IPS-NIHi11 (cell line): ENCODE data around the gene LRRC61.

ENCODE experiments used
- DNase-seq: peaks from one replicate; pipeline ENCODE4 v3.0.0; 2012; ENCODE audit warnings: mixed read lengths, low spot score

LRRC61 gene

DNA sequence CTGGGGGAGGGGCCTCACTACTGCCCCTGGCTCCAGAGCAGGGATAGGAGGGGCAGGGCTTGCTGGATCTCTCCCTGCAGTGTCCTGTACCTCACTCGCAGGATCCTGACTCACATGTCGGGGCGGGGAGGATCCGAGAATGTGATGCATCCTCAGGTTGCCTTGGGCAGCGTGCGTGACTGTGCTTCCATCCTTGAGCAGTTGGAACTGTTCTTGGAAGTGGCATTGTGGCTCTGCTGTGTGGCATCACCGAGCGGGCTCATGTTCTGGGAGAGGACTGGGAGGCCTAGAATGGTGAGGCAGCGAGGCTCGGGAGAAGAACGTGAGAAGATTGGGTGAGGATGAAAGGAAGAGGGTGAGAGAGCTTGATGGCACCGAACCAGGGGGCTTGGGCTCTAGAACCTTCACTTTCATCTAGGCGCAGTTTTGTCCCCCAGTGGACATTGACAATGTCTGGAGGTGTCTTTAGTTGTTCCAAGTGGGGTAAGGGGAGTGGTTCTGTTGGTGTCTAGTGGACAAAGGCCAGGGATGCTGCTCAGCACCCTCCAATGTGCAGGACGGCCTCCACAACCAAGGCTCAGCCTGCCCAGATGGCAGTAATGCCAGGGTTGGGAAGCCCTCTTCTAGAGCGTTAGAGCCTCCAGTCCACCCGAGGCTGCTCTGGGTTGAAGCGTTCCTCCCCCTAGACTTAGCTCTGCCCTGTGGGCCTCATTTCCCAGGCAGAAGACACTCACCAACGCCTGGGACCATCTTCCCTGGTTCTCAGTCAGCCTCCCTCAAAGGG lies 9.9 kb downstream of the LRRC61 start:
- no peak for DNase-seq

DNA sequence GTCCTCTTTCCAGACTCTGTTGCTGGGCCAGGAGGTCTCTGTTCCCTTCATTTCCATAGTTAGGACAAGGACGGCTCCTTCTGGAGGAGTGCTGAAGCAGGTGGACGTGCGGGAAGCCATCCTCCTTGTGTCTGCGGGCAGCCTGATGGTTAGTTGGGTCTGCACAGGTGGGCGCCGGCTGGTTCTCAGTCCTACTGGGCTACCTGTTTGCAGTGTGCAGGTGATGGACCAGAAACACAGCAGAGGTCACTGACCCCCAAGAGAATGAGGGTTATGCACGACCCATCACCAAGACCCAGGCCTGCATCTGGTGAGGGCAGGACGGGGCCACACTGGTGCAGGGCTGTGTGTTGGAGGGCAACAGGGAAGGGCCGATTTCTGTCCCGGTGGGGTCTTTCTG lies 10.5 kb downstream of the LRRC61 start:
- no peak for DNase-seq

DNA sequence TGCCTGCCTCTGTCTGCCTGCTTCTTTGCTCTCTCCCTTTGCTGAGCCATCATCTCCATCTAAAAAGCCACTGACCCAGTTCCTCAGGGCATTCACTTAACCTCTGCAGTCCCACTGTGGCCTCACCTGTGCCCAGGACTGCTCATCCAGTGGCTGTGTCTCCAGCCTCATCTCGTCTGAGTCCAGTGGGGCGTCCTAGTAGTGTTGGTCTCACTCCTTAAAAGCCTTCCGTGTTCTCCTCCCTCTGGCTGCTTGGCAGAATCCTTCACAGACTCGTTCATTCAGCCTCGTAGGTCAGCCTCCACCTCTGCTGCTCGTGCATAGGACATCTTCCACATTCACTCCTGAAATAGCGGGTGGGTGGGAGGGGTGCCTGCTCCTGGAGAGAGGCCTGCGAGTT lies 11.0 kb downstream of the LRRC61 start:
- DNase-seq = no peak

DNA sequence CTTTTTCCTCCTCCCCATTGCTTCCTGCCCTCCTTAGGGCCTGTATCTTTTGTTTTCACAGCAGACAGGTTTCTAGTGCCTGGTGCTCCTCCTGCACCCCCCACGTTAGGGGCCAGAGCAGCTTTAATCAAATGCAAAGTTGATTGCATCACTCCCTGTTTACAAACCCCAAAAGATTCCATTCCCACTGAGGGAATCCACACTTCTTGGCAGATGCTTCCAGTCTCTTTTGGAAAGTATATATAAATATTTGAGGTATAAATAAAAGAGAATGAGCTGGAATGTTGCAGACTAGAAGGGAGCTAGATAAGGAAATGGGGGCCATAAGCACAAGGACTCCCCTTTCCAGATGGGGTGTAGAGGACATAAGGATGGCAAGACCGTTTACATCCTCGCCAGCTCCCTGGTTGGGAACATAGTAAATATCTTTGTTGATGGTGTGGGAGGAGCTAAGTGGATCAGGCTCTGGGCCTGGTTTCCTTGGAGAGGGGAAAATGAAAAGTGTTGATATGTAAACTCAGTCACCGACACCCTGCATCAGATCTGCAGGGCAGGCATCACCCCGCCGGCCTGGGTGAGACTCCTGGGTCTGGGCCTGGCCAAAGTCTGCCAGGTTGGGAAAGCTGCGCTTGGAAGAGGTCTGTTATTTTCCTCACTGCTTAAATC lies 12.1 kb downstream of the LRRC61 start:
- DNase-seq = peak; percentile 67

DNA sequence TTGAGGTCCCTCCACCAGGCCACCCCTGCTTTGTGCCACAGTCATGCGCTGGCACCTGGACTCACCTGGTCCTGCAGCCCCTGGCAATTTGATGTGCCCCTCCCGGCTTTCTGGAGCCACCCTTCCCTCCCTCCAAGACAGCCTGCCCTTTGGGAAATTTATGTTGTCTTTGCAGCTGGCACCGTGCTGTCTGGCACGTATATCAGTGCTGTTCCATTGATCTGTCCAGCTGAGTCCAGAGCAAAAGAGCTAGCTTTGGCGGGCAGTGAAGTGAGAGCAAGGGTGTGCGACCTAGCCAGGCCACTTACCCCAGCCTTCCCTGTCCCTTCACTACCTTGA lies 12.6 kb downstream of the LRRC61 start:
- no peak for DNase-seq

DNA sequence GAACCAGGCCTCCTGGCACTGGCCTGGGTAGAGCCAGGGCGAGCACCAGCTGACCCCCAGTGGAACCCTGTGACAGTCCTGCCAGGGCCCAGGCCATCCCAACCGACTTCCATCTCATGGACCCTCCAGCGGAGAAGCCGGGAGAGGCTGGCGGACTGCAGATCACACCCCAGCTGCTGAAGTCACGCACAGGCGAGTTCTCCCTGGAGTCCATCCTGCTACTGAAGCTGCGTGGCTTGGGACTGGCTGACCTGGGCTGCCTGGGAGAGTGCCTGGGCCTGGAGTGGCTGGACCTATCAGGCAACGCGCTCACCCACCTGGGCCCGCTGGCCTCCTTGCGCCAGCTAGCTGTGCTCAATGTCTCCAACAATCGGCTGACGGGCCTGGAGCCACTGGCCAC lies 13.6 kb downstream of the LRRC61 start:
- no peak for DNase-seq

DNA sequence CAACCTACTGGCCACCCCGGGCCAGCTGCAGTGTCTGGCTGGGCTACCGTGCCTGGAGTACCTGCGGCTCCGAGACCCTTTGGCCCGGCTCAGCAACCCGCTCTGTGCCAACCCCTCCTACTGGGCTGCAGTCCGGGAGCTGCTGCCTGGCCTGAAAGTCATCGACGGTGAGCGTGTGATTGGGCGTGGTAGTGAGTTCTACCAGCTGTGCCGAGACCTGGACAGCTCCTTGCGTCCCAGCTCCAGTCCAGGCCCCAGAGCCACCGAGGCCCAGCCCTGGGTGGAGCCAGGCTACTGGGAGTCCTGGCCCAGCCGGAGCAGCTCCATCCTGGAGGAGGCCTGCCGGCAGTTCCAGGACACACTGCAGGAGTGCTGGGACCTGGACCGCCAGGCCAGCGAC lies 14.0 kb downstream of the LRRC61 start:
- no peak for DNase-seq

DNA sequence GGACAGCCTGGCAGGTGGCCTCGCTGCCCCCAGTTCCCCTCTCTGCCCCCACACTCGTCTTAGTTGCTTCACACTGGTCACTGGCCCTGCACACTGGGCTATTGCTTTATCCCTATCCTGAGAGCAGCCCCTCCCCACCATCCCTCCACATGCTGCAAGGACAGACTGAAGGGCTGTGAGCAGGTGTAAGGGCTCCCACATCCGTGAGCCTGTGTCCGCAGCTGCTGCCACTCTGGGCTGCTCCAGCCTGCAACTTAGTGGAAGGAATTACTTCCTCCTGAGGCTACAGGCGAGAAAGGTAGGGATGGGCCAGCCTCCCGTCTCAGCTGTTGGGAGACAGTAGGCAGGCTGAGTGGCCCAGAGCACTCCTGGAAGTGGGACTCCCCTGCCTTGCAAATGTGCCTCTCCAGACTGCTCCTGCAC lies 14.5 kb downstream of the LRRC61 start:
- no peak for DNase-seq

DNA sequence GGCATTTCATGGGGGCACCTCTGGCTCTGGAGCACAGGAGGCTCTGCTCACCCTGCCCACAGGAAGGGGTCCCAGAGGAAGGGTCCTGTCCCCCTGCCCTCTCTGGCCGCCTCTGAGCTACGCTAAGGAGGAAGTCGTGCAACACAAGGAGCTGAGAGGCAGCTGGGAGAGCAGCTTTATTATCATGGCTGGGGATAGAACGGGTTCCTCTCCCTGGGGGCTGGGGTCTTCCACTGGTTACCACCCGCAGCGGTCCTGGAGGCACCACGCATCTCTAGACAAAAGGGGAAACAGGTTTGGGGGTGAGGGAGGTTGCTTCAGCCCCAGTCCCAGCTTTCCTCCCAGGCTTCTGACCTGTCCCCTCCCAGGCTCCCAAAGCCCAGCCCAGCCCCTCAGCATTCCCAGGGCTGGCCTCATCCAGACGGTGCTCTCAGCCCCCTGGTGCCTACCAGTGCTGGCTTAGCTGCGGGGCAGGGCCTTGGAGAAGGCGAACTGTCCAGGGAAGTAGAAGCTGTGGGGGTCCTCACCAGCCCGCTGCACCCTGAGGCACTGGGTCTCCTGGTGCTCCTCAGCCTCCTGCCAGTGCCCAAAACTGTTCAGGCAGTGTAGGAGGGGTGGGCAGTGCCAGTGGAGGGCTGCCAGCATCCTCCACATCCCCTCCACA lies 15.1 kb downstream of the LRRC61 start:
- DNase-seq = no peak

DNA sequence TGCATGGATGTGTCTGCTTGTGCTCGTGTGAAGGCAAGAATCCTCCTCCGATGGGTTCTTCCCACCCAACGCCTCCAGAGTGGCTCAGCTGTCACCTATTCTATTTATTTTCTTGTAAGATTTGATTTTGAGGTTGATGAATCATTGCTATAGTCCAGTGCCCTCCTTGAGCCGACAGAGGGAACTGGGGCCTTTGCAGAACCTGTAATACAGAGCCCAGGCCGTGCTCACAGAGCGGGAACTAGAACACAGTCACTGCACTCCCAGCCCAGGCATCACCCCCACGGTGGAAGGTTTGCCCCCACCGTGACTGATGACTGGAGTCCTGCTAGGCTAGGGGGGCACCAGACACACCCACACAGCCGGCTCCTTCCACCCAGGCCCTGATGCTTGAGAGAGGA lies 16.3 kb downstream of the LRRC61 start:
- no peak for DNase-seq

DNA sequence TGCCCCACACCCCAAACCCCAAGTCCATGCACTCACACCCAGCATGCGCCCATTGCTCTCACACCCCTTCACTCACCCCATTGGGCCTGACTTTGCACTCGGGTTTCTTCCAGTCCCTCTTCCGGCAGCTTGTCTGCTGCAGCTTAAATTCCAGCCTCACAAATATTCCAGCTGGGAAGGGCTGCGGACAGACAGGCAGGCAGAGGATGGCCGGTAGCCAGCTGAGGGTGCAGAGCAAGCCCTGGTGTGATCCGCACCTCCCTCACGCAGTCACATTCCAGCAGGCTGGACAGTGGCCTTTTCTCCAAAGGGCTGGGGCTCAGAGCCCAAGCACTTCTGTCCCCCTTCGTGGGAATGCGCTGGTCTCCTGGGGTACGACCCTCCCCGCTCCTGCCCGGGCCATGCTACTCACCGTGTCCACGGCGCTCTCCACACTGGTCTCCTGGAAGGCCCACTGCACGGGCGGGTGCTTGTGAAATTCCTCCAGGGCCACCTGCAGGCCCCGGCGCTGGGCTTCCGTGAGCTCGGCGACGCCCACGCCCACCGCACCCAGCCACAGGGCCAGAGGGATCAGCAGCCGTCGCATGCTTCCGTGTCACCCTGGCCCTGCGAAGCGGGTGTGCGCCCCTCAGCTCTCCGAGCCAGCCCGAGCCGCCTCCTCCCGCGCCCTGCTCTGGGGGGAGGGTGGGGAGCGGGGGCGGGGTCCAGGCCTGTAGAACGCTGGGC lies 17.0 kb downstream of the LRRC61 start:
- peak; percentile 50 for DNase-seq

DNA sequence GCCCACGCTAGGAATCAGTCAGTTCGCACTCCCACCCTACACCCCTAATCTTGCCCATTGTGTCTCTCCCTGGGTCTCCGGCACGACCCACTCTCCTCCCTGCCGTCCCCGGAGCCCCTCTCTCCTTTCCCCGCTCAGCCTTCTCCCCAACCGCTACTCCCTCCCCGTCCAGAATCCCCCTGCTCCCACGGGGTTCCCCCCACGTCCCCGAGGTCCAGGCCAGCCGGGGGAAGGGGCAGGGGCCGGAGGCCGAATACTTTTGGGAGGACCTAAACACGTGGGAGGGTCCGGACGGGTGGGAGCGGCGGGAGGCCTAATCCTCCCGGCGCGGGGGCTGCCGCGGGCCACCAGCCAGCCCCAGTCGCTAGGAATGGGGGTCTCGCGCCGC lies 17.7 kb downstream of the LRRC61 start:
- DNase-seq = no peak

DNA sequence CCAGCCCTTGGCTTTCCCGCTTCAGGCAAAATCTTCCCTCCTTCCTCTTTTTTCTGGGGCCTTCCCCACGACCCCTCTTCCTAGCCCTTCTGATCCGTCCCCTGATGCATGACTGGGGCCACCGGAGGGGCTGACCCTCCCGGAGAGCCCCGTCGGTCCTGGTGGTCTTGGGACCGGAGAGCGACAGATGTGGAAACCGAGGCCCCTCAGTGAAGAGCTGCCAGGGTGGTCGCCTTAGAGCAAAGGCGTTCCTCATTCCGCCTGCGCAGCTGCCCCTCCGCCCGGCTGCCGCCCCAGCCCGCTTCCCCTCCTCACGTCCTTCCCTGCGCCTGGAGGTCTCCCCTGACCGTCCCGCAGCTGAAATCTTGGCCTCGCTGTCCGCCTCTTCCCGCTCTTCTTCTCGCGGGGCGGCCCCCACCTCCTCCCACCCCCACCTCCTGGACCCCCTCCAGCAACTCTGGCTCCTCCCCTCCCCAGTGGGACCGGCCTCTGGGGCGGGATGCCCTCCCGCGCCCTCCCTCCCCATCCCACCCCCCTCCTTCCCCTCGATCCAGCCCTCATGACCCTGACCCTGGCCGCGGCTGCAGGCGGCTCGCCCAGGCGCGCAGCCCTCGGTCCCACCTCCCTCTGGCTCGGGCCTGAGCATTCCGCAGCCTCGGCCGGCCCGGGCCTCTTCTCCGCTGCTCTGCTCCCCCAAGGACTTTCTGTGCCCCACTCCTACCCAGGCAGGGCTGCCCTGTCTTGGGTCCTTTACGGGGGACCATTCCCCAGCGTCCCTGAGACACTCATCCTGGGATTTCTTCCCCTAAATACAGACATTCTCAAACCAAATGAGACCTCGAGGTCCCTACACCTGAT lies 18.3 kb downstream of the LRRC61 start, which contains the start of gene RARRES2:
Gene RARRES2 (minus strand): TSS at position 367 of the 858 bp plus-strand sequence. CDS start 1,020 bp downstream, outside the sequence.
- peak; percentile 82 for DNase-seq

DNA sequence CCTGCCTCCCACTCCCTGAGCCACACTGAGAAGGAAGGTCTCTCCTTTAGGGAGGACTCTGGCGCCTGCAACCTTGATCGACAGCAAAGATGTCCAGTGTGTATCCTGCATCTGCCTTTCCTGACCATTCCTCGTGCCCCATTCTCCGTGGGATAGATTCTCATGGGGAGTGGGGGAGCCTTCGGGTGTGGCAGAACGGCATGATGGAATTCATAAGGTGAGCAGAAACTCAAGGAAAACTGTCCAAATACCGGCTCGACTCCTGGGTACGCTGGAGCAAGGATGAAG lies 18.9 kb downstream of the LRRC61 start:
- DNase-seq = no peak

DNA sequence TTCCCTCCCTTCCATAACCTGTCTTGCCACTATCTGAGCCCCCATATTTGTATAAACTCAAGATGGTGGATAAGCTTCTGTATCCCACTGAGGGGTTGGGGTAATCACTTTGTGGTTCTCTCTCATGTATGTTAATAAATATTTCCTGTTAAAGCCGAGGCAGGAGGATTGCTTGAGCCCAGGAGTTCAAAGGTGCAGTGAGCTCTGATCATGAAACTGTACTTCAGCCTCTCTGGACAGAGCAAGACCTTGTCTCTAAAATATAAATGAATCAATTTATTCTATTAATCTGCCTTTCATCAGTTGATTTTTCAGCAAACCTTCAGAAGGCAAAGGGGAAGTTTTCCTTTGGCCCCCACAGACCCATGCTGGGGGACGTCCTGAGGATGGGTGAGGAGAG lies 20.1 kb downstream of the LRRC61 start:
- DNase-seq = no peak

DNA sequence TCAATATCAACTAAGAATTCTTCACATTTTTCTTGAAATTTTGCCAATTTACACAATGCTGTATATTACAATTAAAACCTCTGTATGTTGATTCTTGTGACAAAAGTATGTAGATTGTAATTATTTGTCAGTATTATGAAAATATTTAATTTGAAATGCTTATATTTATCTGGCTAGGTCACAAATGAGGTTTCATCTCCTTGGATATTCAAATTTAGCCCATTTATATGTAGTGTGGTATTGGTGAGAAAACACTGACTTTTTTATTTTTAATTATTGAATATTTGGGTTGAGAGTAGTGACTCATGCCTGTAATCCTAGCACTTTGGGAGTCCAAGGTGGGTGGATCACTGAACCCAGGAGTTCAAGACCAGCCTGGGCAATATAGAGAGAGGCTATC lies 21.1 kb downstream of the LRRC61 start:
- no peak for DNase-seq

DNA sequence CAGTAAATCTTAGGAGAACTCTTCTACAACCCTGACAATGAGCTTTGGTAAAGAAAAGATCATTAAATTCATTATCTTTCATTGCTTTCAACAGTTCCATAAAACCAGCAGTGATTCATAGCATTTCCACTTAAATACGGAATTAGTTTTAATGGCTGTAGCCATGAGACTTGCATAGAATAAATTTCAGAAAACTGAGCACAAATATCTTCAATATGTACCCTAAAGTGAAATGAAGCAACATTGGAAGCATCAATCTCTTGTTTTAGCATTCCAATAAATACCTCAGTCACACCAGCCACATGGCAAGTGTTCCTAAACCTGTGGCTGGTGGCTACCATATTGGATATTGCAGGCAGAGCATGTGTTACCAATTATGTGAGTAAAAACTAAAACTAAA lies 21.9 kb downstream of the LRRC61 start:
- DNase-seq = no peak

DNA sequence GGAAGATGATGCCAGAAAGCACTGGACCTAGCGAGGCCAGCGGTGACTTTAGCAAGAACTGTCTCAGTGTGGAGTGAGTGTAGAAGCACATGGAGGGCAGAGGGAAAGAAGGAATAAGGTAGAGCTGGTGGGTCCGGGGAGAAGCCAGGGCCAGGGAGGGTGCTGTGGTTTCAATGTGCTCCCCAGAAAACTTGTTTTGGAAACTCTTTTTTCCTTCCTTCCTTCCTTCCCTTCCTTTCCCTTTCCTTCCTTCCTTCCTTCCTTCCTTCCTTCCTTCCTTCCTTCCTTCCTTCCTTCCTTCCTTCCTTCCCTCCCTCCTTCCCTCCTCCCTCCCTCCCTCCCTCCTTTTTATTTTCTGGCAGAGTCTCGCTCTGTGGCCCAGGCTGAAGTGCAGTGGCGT lies 23.8 kb downstream of the LRRC61 start:
- DNase-seq = no peak

DNA sequence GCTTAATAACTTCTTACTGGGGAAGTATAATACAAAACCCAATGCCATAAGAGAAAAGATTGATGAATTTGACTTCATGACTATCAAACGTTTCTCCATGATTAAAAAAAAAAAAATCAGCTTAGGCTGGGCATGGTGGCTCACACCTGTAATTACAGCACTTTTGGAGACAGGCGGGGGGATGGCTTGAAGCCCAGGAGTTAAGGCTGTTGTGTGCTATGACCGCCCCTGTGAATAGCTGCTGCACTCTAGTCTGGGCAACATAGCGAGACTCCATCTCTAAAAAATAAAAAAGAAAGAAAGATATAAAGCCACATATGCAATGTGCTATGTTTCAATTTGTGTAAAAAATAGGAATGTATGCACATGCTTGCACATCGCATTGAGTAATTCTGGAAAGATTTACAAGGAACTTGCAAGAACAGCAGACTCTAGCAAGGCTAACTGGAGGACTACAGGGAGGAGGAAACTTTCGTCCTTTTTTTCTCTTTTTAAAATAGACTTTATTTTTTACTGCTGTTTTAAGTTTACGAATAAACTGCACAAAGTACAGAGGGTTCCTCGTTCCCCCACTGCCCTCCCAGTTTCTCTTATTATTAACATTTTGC lies 28.5 kb downstream of the LRRC61 start:
- DNase-seq = peak; percentile 8

DNA sequence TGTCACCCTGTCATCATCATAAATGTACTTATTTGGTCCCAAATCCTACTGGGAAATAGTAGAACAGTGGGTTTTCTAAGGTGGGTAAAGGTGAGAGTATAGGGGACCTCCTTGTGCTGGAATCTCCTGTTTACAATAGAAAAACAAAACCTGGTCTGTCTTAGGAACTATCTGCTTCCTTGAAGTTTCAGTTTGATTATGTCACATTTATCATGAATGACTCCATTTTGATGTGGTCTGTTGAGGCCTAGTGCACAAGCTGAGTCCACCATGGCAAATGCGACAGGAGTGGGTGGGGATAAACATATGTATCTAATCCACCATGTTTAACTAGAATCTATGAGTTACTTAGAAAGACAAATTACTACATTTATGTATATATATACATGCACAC lies 32.5 kb downstream of the LRRC61 start:
- no peak for DNase-seq

DNA sequence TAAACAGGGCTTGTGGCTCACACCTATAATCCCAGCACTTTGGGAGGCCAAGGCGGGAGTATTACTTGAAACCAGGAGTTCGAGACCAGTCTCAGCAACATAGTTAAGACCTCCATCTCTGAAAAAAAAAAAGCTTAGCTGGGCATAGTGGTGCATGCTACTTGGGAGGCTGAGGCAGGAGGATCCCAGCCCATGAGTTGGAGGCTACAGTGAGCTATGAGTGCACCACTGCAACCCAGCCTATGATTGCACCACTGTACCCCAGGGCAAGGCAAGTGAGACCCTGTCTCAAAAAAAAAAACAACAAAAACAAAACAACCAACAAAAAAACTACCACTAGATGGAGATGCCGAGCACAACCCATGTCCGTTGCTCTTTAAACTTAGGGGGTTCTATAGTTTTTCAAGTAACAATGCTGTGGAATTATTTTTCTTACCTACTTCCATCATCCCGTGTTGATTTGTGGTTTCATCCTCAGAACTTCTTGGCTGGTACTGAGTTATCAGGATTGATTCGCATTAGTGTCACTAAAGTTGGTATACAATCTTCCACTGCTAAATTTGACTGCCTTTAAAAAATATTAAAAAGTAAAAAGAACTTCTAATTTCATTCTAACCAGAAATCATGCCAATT lies 33.2 kb downstream of the LRRC61 start:
- peak; percentile 54 for DNase-seq
